Left lung (tissue), 10 donors: ENCODE data around the gene FMN1. TPM values are rescaled to one million over a fixed set of nuclear protein-coding genes. Genes with fewer than 3 reads are reported as not detected.

Experiments
- ATAC-seq: fragments of 200-7000 bp; cut with Tn5 transposase; one replicate; pipeline ENCODE4 v1.9.1; 2020; ENCODE audit warnings: moderate library complexity
- DNase-seq, 4 donors: peaks; one replicate each; pipeline ENCODE4 v3.0.0-alpha.2; 2013 to 2020
- H3K27ac ChIP-seq, 2 donors: fragments of 200-600 bp; sonication (generic) in 1 of 2; one replicate each; pipeline versions ENCODE4 v1.5.0 to v1.8.0; 2020 to 2021
- H3K27me3 ChIP-seq, 2 donors: fragments of 200-600 bp; sonication (generic) in 1 of 2; one replicate each; pipeline versions ENCODE4 v1.5.0 to v1.8.0; 2020 to 2021
- H3K36me3 ChIP-seq, 2 donors: fragments of 200-600 bp; sonication (generic) in 1 of 2; one replicate each; pipeline versions ENCODE4 v1.5.0 to v1.8.0; 2020 to 2021
- H3K4me1 ChIP-seq, 2 donors: fragments of 200-600 bp; one replicate each; pipeline ENCODE4 v1.8.0; 2021
- H3K4me3 ChIP-seq, 2 donors: fragments of 200-600 bp; sonication (generic) in 1 of 2; one replicate each; pipeline versions ENCODE4 v1.5.0 to v1.8.0; 2020 to 2021; ENCODE audit warnings: mild to moderate bottlenecking in 1 of 2
- H3K9me3 ChIP-seq, 2 donors: fragments of 200-600 bp; sonication (generic) in 1 of 2; one replicate each; pipeline versions ENCODE4 v1.5.0 to v1.8.0; 2020 to 2021
- intact Hi-C, 2 donors: fragments of 100-400 bp; cut with DNase I; formaldehyde crosslinking; loops; one replicate each; pipeline versions ENCODE4 v1.11.2 to v1.14.2; 2022
- polyA plus RNA-seq, 6 donors: library from polyadenylated mRNA; unstranded; fragments of 120-200 nt; gene quantifications; one replicate each; pipeline ENCODE4 v1.2.1, GENCODE V29; 2013; ENCODE audit not compliant: insufficient read length in 6 of 6
- total RNA-seq, 2 donors: library from RNA; stranded (reverse); fragmentation: NEBNext Ultra II Directional; extraction: Animal tissue kit (Norgen Biotek cat#: 25700); gene quantifications; one replicate each; pipeline ENCODE4 v1.2.1, GENCODE V29; 2021
- TF ChIP-seq, protein P1 (sequence below), 2 donors: fragments of 200-600 bp; sonication (generic) in 1 of 2; IDR thresholded peaks; one replicate each; pipeline versions ENCODE4 v1.5.0 to v1.8.0; 2021; ENCODE audit warnings: antibody characterized with exemption in 2 of 2
- donor health status: DM: no; HTN: yes; CAD: no.
- donor health status: DM: no; HTN: no; CAD: no.

The FMN1 gene
- total and polyA plus RNA-seq, 8 donors, result 4.6 to 45.2 (median 8.4) TPM

GRCh38 chr15:32983679-32984078, 210.8 kb downstream of the FMN1 start:
- no peaks in the 10 kb centered on the region for H3K36me3 ChIP-seq
- no peak overlapping the region for H3K4me3 ChIP-seq
- ATAC-seq (no peak), DNase-seq (no peak)
- no peaks in the 10 kb centered on the region for H3K27me3 ChIP-seq
- intact Hi-C loops, result no loop called here
- H3K4me1 ChIP-seq, result no peaks in the 10 kb centered on the region
- H3K27ac ChIP-seq, result no peak overlapping the region
- TF ChIP-seq, protein P1, sequence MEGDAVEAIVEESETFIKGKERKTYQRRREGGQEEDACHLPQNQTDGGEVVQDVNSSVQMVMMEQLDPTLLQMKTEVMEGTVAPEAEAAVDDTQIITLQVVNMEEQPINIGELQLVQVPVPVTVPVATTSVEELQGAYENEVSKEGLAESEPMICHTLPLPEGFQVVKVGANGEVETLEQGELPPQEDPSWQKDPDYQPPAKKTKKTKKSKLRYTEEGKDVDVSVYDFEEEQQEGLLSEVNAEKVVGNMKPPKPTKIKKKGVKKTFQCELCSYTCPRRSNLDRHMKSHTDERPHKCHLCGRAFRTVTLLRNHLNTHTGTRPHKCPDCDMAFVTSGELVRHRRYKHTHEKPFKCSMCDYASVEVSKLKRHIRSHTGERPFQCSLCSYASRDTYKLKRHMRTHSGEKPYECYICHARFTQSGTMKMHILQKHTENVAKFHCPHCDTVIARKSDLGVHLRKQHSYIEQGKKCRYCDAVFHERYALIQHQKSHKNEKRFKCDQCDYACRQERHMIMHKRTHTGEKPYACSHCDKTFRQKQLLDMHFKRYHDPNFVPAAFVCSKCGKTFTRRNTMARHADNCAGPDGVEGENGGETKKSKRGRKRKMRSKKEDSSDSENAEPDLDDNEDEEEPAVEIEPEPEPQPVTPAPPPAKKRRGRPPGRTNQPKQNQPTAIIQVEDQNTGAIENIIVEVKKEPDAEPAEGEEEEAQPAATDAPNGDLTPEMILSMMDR (IDR thresholded peaks at IDR 0.05), result no peak
- H3K9me3 ChIP-seq, result no peaks in the 10 kb centered on the region

DNA sequence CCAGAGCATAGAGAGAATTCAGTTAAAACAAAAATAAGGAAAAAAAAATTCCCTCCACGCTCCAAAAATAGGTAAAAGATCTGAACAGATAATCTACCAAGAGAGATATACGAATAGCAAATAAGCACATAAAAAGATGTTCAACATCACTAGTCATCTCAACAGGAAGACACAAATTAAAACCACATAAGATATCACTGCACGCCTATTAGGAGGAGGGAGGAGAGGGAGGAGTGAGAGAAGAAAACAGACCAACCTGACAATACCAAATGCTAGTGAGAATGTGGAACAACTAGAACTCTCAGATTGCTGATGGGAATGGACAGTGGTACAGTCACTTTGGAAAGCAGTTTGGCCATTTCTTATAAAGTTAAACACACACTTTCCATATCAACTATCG, 212.5 kb downstream of the FMN1 start:
- intact Hi-C loops, result no loop called here
- Histone ChIP-seq H3K36me3 (no peaks in the 10 kb centered on the region), H3K27me3 (no peaks in the 10 kb centered on the region), H3K4me1 (no peaks in the 10 kb centered on the region), H3K27ac (no peak overlapping the region), H3K9me3 (no peaks in the 10 kb centered on the region), H3K4me3 (no peak overlapping the region)
- ATAC-seq (no peak), DNase-seq (no peak)
- TF ChIP-seq, protein P1 (IDR thresholded peaks at IDR 0.05), result no peak

GRCh38 chr15:32981536-32981935, 213.0 kb downstream of the FMN1 start:
- no peak overlapping the region for H3K4me3 ChIP-seq
- H3K4me1 ChIP-seq, result no peaks in the 10 kb centered on the region
- intact Hi-C loops, result no loop called here
- H3K27ac ChIP-seq, result no peak overlapping the region
- H3K36me3 ChIP-seq, result no peaks in the 10 kb centered on the region
- H3K9me3 ChIP-seq, result no peaks in the 10 kb centered on the region
- ATAC-seq (no peak), DNase-seq (no peak)
- TF ChIP-seq, protein P1 (IDR thresholded peaks at IDR 0.05), result no peak
- H3K27me3 ChIP-seq, result no peaks in the 10 kb centered on the region

DNA sequence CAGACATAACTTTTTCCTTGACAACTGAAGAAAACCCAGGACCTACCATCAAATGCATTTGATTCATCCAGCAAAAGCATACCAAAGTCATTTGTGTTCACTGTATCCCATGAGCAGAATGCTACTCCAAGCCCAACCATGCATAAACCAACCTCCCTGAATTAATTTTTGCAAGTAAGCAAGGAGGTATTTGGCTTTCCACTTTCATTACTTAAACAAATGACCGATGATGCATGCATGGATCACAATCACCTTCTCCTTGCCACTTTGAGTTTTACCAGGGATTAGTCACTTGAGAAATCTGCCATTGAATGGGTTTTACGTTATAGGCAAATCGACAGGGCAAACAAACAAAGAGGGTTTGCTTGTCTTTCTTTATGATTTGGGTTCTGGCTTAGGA, 214.8 kb downstream of the FMN1 start:
- TF ChIP-seq, protein P1 (IDR thresholded peaks at IDR 0.05), result no peak
- intact Hi-C loops, result no loop called here
- no peak for ATAC-seq

DNA sequence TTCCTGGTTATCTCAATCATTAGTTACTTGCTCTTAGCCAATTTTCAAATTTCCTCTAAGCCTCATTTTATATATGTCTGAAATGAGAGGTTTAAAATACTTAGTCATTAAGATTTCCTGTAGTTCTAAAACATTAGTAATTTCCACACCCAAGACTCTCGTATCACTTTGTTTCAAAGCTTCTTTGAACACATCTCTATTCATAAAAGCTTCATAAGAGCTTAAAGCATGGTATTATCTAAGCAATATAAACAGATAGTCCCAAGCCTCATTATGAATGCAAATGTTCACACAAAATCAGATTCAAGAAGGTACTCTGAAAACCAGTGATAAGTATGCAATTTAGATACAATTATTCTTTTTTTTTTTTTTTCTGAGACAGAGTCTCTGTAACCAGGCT, 217.0 kb downstream of the FMN1 start:
- ATAC-seq (no peak), DNase-seq (no peak)
- Histone ChIP-seq H3K9me3 (no peaks in the 10 kb centered on the region), H3K4me3 (no peak overlapping the region), H3K27ac (no peak overlapping the region), H3K4me1 (no peaks in the 10 kb centered on the region), H3K27me3 (no peaks in the 10 kb centered on the region), H3K36me3 (no peaks in the 10 kb centered on the region)
- TF ChIP-seq, protein P1 (IDR thresholded peaks at IDR 0.05), result no peak
- intact Hi-C loops, result no loop called here

More for the DNA sequence above, 214.8 kb downstream of the FMN1 start:
- Histone ChIP-seq H3K27me3 (no peaks in the 10 kb centered on the region), H3K4me3 (no peak overlapping the region), H3K36me3 (no peaks in the 10 kb centered on the region), H3K4me1 (no peaks in the 10 kb centered on the region), H3K9me3 (no peaks in the 10 kb centered on the region), H3K27ac (no peak overlapping the region)
- no peak for DNase-seq
